H1 (cell line): ENCODE results near the gene EIF4A2. TPM values are rescaled to one million over a fixed set of nuclear protein-coding genes. Genes with fewer than 3 reads are reported as not detected.
A peak's percentile ranks its signal among the peaks of the same experiment; 100 is the strongest.

Experiments
- CTCF ChIA-PET: fragments of 300-600 bp; sonication (Branson Sonifier 250); formaldehyde crosslinking; loops from one replicate; lab custom pipeline; 2021; ENCODE audit not compliant: partially characterized antibody; lab: Charles Lee
- POLR2A ChIA-PET: fragments of 300-600 bp; sonication (Branson Sonifier 250); formaldehyde crosslinking; loops from one replicate; lab custom pipeline; 2021; ENCODE audit warnings: inconsistent platforms; ENCODE audit not compliant: partially characterized antibody; lab: Charles Lee
- DNase-seq, 2 experiments: peaks; one replicate each; pipeline versions ENCODE4 v3.0.0 to v3.0.0-alpha.2; 2010 to 2022; ENCODE audit warnings: low spot score in 2 of 2, low read depth in 1 of 2, mixed read lengths in 1 of 2
- FAIRE-seq: peaks from 2 replicates; lab custom pipeline; 2011; peaks lifted over from hg19 to GRCh38; lab: Jason Lieb, UNC
- H2AFZ ChIP-seq: 2 replicates; pipeline ENCODE4 v1.8.1; 2012; ENCODE audit warnings: low read length, inconsistent platforms
- H2AK5ac ChIP-seq: 2 replicates; pipeline ENCODE4 v1.6.1; 2013; ENCODE audit warnings: low read depth, low read length
- H2BK120ac ChIP-seq: replicated peaks from 2 replicates; pipeline ENCODE3; 2013; ENCODE audit warnings: low read depth, low read length, inconsistent platforms
- H2BK12ac ChIP-seq: 2 replicates; pipeline ENCODE4 v1.6.1; 2013; ENCODE audit warnings: low read depth, low read length
- H2BK15ac ChIP-seq: 2 replicates; pipeline ENCODE4 v1.6.1; 2013; ENCODE audit warnings: low read length
- H2BK20ac ChIP-seq: 2 replicates; pipeline ENCODE4 v1.6.1; 2013; ENCODE audit warnings: low read length
- H2BK5ac ChIP-seq: 2 replicates; pipeline ENCODE4 v1.6.1; 2013; ENCODE audit warnings: low read depth, low read length
- H3K14ac ChIP-seq: 2 replicates; pipeline ENCODE4 v1.6.1; 2013; ENCODE audit warnings: inconsistent platforms; ENCODE audit not compliant: insufficient read length
- H3K18ac ChIP-seq: 2 replicates; pipeline ENCODE4 v1.6.1; 2013; ENCODE audit warnings: low read length; ENCODE audit errors: extremely low read depth
- H3K23ac ChIP-seq: 2 replicates; pipeline ENCODE4 v1.6.1; 2013; ENCODE audit warnings: inconsistent platforms; ENCODE audit not compliant: insufficient read length
- H3K23me2 ChIP-seq: 2 replicates; pipeline ENCODE4 v1.6.1; 2013; ENCODE audit warnings: low read depth, low read length
- H3K27ac ChIP-seq: 2 replicates; pipeline ENCODE4 v1.6.1; 2011; ENCODE audit warnings: low read depth, low read length, inconsistent platforms
- H3K27me3 ChIP-seq, 4 experiments: replicated peaks in 1 of 4; 1 replicate in 1 of 4; 2 replicates in 3 of 4; pipeline versions ENCODE4 v1.6.1 to v1.8.1; 2011 to 2013; ENCODE audit warnings: low read length in 3 of 4, mild to moderate bottlenecking in 3 of 4, inconsistent platforms in 2 of 4, mixed read lengths in 2 of 4, moderate library complexity in 1 of 4; ENCODE audit not compliant: control insufficient read depth in 3 of 4, insufficient read depth in 3 of 4; ENCODE audit errors: extremely low read depth in 1 of 4
- H3K36me3 ChIP-seq, 4 experiments: 2 replicates each; pipeline versions ENCODE4 v1.6.1 to v1.8.1; 2011 to 2013; ENCODE audit warnings: mild to moderate bottlenecking in 4 of 4, low read length in 3 of 4, moderate library complexity in 2 of 4, control low read depth in 1 of 4, inconsistent platforms in 1 of 4; ENCODE audit not compliant: insufficient read depth in 4 of 4, control insufficient read depth in 2 of 4
- H3K4ac ChIP-seq: replicated peaks from 2 replicates; pipeline ENCODE3; 2013; ENCODE audit warnings: low read length, low read depth, mixed read lengths, inconsistent platforms; ENCODE audit not compliant: insufficient read length
- H3K4me1 ChIP-seq, 4 experiments: replicated peaks in 1 of 4; 1 replicate in 1 of 4; 2 replicates in 3 of 4; pipeline versions ENCODE4 v1.6.1 to v1.8.1; 2011 to 2013; ENCODE audit warnings: low read length in 3 of 4, inconsistent platforms in 2 of 4, mixed read lengths in 1 of 4; ENCODE audit not compliant: insufficient read depth in 4 of 4, control insufficient read depth in 3 of 4
- H3K4me2 ChIP-seq, 2 experiments: 2 replicates each; pipeline versions ENCODE4 v1.6.1 to v1.8.1; 2011 to 2013; ENCODE audit warnings: low read depth in 2 of 2, low read length in 2 of 2, control low read depth in 1 of 2, inconsistent platforms in 1 of 2, mild to moderate bottlenecking in 1 of 2; ENCODE audit not compliant: insufficient read depth in 1 of 2
- H3K4me3 ChIP-seq, 4 experiments: fragments of 200-600, 300-600 bp in 1 of 4; sonication (generic), shearing (Covaris generic), sonication (Bioruptor Twin) in 1 of 4; 2 replicates each; pipeline versions ENCODE4 v1.5.1 to v1.8.1; 2011 to 2016; ENCODE audit warnings: low read length in 4 of 4, low read depth in 3 of 4, control low read depth in 2 of 4, inconsistent platforms in 2 of 4, mild to moderate bottlenecking in 2 of 4, mixed read lengths in 1 of 4, moderate library complexity in 1 of 4; ENCODE audit not compliant: insufficient read depth in 2 of 4; ENCODE audit errors: extremely low read depth in 1 of 4
- H3K56ac ChIP-seq: replicated peaks from 2 replicates; pipeline ENCODE3; 2013; ENCODE audit warnings: low read depth, mild to moderate bottlenecking, mixed read lengths, low read length, inconsistent platforms; ENCODE audit not compliant: insufficient read length
- H3K79me1 ChIP-seq: 2 replicates; pipeline ENCODE4 v1.6.1; 2013; ENCODE audit warnings: low read depth, low read length, control low read depth
- H3K79me2 ChIP-seq, 2 experiments: 2 replicates each; pipeline versions ENCODE4 v1.6.1 to v1.8.1; 2012 to 2013; ENCODE audit warnings: low read length in 2 of 2, mild to moderate bottlenecking in 2 of 2, inconsistent platforms in 1 of 2; ENCODE audit not compliant: insufficient read depth in 2 of 2, control insufficient read depth in 1 of 2
- H3K9ac ChIP-seq, 4 experiments: replicated peaks in 1 of 4; 1 replicate in 1 of 4; 2 replicates in 3 of 4; pipeline versions ENCODE4 v1.6.1 to v1.8.1; 2011 to 2013; ENCODE audit warnings: low read depth in 3 of 4, low read length in 3 of 4, control low read depth in 2 of 4, mild to moderate bottlenecking in 2 of 4, moderate library complexity in 2 of 4, inconsistent platforms in 1 of 4; ENCODE audit errors: extremely low read depth in 1 of 4
- H3K9me3 ChIP-seq, 2 experiments: 2 replicates each; pipeline versions ENCODE4 v1.6.1 to v1.8.1; 2012 to 2013; ENCODE audit warnings: mild to moderate bottlenecking in 2 of 2, moderate library complexity in 2 of 2, control low read depth in 1 of 2, inconsistent platforms in 1 of 2, low read depth in 1 of 2, low read length in 1 of 2, mixed read lengths in 1 of 2; ENCODE audit not compliant: insufficient read depth in 2 of 2
- H4K20me1 ChIP-seq, 2 experiments: replicated peaks in 1 of 2; 2 replicates each; pipeline versions ENCODE3 to v1.8.1; 2011 to 2013; ENCODE audit warnings: inconsistent platforms in 2 of 2, low read length in 2 of 2, mild to moderate bottlenecking in 1 of 2; ENCODE audit not compliant: insufficient read depth in 2 of 2, control insufficient read depth in 1 of 2
- H4K5ac ChIP-seq: 2 replicates; pipeline ENCODE4 v1.6.1; 2013; ENCODE audit warnings: low read length, low read depth, mixed read lengths, inconsistent platforms; ENCODE audit not compliant: insufficient read length
- H4K8ac ChIP-seq: 2 replicates; pipeline ENCODE4 v1.8.0; 2013; ENCODE audit warnings: mild to moderate bottlenecking, moderate library complexity, low read length, inconsistent platforms; ENCODE audit not compliant: insufficient read depth; ENCODE audit errors: extremely low read depth
- H4K91ac ChIP-seq: replicated peaks from 2 replicates; pipeline ENCODE3; 2013; ENCODE audit warnings: low read length, mixed read lengths, inconsistent platforms; ENCODE audit not compliant: insufficient read length
- BCL11A ChIP-seq, 2 experiments: IDR thresholded peaks; one replicate each; pipeline ENCODE4 v1.6.1; 2011; ENCODE audit warnings: low read depth in 2 of 2, low read length in 2 of 2, mild to moderate bottlenecking in 2 of 2
- MAX ChIP-seq: IDR thresholded peaks from 2 replicates; pipeline ENCODE4 v1.6.1; 2012; ENCODE audit warnings: inconsistent platforms
- POLR2AphosphoS5 ChIP-seq: IDR thresholded peaks from 2 replicates; pipeline ENCODE4 v1.6.1; 2011; ENCODE audit warnings: low read depth, low read length
- RNF2 ChIP-seq: fragments of 200-900, 300-1000 bp; sonication (generic); IDR thresholded peaks from 2 replicates; pipeline ENCODE4 v1.7.1; 2016; ENCODE audit warnings: borderline replicate concordance, low read depth, mild to moderate bottlenecking, antibody characterized with exemption, low read length; ENCODE audit not compliant: poor library complexity, severe bottlenecking; ENCODE audit errors: missing control alignments
- SIN3A ChIP-seq, 2 experiments: IDR thresholded peaks in 1 of 2; conservative IDR thresholded peaks in 1 of 2; 2 replicates each; pipeline ENCODE4 v1.6.1; 2011 to 2012; ENCODE audit warnings: low read length in 2 of 2, improper control_type of control experiment in 1 of 2, low read depth in 1 of 2, mild to moderate bottlenecking in 1 of 2
- SIRT6 ChIP-seq: IDR thresholded peaks from one replicate; pipeline ENCODE4 v1.7.1; 2012; ENCODE audit warnings: low read length, inconsistent platforms
- SP4 ChIP-seq: IDR thresholded peaks from 2 replicates; pipeline ENCODE4 v1.6.1; 2012; ENCODE audit warnings: low read length, inconsistent platforms
- SRF ChIP-seq: IDR thresholded peaks from 2 replicates; pipeline ENCODE4 v1.6.1; 2011; ENCODE audit warnings: mild to moderate bottlenecking, low read depth, low read length, moderate library complexity
- TAF7 ChIP-seq: optimal IDR thresholded peaks from 2 replicates; pipeline ENCODE3; 2011; ENCODE audit warnings: low read depth, mild to moderate bottlenecking, inconsistent platforms, low read length, moderate library complexity, borderline replicate concordance
- WGBS, 2 experiments: shearing (Covaris generic) in 1 of 2; methylation state at CpG; one replicate each; pipeline versions ENCODE4 v1.1.6 to v1.1.7; 2013 to 2015; ENCODE audit warnings: low lambda C conversion rate in 2 of 2, mixed read lengths in 2 of 2, inconsistent platforms in 1 of 2, low coverage in 1 of 2, missing lambda C conversion rate in 1 of 2; ENCODE audit not compliant: insufficient replicate concordance in 2 of 2, insufficient coverage in 1 of 2, insufficient read length in 1 of 2; ENCODE audit errors: extremely low coverage in 1 of 2, missing lambda C conversion rate in 1 of 2; 5-methylcytosine and 5-hydroxymethylcytosine counted together
- polyA plus RNA-seq, 7 experiments: library from polyadenylated mRNA; depleted of rRNA in 3 of 7; stranded (reverse) in 5 of 7; unstranded in 2 of 7; fragments of >200 nt in 5 of 7; fragments of 200-250 nt in 2 of 7; gene quantifications; 1 replicate in 5 of 7; 2 replicates in 1 of 7; 4 replicates in 1 of 7; pipeline versions ENCODE4 v1.2.1 to v1.2.3, GENCODE V29; 2011 to 2013; ENCODE audit warnings: missing spikeins in 2 of 7, mixed read lengths in 2 of 7
- total RNA-seq: library from RNA; stranded (reverse); fragmentation: NEBNext Ultra II Directional; extraction: Animal tissue kit (Norgen Biotek cat#: 25700); gene quantifications from 2 replicates; pipeline ENCODE4 v1.2.1, GENCODE V29; 2021
- TF ChIP-seq, protein P1 (sequence below): IDR thresholded peaks from 2 replicates; pipeline ENCODE4 v1.6.1; 2012; ENCODE audit warnings: inconsistent platforms

The EIF4A2 gene
- total and polyA plus RNA-seq, 2 of the 8 experiments (the other 6 are each of a cell fraction or from before 2014, with no cell fraction given): 527 to 604 TPM

GRCh38 chr3:186789554-186790260 is 6.3 kb downstream of the EIF4A2 start:
- Histone ChIP-seq H4K5ac (no peak overlapping the region), H3K18ac (no peak overlapping the region), H2BK15ac (no peak overlapping the region), H3K79me1 (no peaks in the 10 kb centered on the region), H2BK120ac (no peak overlapping the region), H3K4me3 (no peak overlapping the region), H3K36me3 (peaks cover 42 to 95% (median 81%) of the 10 kb centered on the region in 4 experiments), H3K9ac (no peak overlapping the region), H3K23me2 (peaks cover 6% of the 10 kb centered on the region), H3K23ac (no peak overlapping the region), H2BK20ac (no peak overlapping the region), H2BK12ac (no peak overlapping the region), H2AFZ (no peak overlapping the region), H2BK5ac (no peak overlapping the region), H3K27me3 (no peaks in the 10 kb centered on the region), H4K8ac (no peak overlapping the region), H4K91ac (no peak overlapping the region), H3K79me2 (peaks cover 6 to 32% of the 10 kb centered on the region in 2 experiments), H3K4me2 (no peak overlapping the region), H3K9me3 (no peaks in the 10 kb centered on the region), H3K4me1 (peaks cover 0 to 2% (median 0%) of the 10 kb centered on the region in 4 experiments; a peak in 2 of 7 replicates), H3K14ac (no peak overlapping the region), H4K20me1 (peaks cover 20 to 23% of the 10 kb centered on the region in 2 experiments), H3K56ac (no peak overlapping the region), H2AK5ac (no peak overlapping the region), H3K4ac (no peak overlapping the region), H3K27ac (no peak overlapping the region)
- FAIRE-seq: no peak
- WGBS, 2 experiments: 79% methylated on average over 4 of the region's 4 CpGs; no CpG with 5 or more reads in 1 of the 2 experiments
- DNase-seq: no peak
- ChIA-PET CTCF (interaction anchor here (1.6 kb wide), 1 partner anchor 200 kb away, joined by 7 read pairs; no protein-coding TSS in a partner anchor), POLR2A (interaction anchor here (0.7 to 7.6 kb wide), 29 partner anchors 10 to 856 kb away, joined by 3 to 166 read pairs (median 4); partner anchors contain the start of genes CRYGS, DNAJB11 and RFC4)
- TF ChIP-seq SP4: no peak
- TF ChIP-seq, protein P1, sequence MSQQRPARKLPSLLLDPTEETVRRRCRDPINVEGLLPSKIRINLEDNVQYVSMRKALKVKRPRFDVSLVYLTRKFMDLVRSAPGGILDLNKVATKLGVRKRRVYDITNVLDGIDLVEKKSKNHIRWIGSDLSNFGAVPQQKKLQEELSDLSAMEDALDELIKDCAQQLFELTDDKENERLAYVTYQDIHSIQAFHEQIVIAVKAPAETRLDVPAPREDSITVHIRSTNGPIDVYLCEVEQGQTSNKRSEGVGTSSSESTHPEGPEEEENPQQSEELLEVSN: no peak
- peak; percentile 92 for TF ChIP-seq POLR2AphosphoS5
- peak; percentile 4 for TF ChIP-seq TAF7
- TF ChIP-seq SIN3A (conservative IDR thresholded peaks at IDR 0.05 in 1 of 2, IDR thresholded peaks at IDR 0.05 in 1 of 2; ENCODE audit: low read depth in 1 of 2, low read length in 2 of 2): peak in 1 of 2 experiments; percentile 89; a peak in 1 of 4 replicates
- TF ChIP-seq RNF2: no peak
- TF ChIP-seq SIRT6: peak; percentile 45
- TF ChIP-seq SRF: no peak
- no peak for TF ChIP-seq MAX
- peak in 1 of 2 experiments; percentile 27 for TF ChIP-seq BCL11A (IDR thresholded peaks at IDR 0.05; ENCODE audit: low read depth in 2 of 2, low read length in 2 of 2)
